Fibroblast of upper back skin (primary cell): Measurements from ENCODE around the gene INHA.

ENCODE experiments used
- DNase-seq: peaks from one replicate; pipeline ENCODE4 v3.0.0-alpha.2; 2013

INHA gene

DNA sequence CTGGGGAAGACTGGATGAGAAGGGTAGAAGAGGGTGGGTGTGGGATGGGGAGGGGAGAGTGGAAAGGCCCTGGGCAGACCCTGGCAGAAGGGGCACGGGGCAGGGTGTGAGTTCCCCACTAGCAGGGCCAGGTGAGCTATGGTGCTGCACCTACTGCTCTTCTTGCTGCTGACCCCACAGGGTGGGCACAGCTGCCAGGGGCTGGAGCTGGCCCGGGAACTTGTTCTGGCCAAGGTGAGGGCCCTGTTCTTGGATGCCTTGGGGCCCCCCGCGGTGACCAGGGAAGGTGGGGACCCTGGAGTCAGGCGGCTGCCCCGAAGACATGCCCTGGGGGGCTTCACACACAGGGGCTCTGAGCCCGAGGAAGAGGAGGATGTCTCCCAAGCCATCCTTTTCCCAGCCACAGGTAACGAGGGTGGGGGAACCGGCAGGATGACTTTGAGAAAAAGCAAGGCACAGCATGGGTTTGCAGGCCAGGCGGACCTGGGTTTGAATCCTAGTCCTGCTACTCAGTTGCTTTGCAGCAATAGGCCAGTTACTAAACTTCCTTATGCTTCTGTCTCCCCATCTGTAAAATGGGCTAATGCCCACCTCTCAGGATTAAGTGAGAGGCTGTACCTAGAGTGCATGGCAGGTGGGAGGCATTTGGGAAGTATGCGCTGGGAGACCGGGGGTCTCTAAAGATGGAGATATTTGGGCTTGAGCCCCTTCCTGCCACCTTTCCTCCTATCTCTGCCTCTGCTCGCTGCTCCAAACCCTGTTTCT lies at the start of gene INHA:
Gene INHA (plus strand): TSS at position 74 of the 765 bp plus-strand sequence. CDS start 65 bp downstream, at position 139.
- DNase-seq, result no peak

- DNase-seq, result peak; percentile 14
Measured at GRCh38 chr2:219523031-219523671, 49.0 kb upstream of the INHA start.

GRCh38 chr2:219524817-219525216 lies 47.3 kb upstream of the INHA start:
- DNase-seq, result no peak

DNA sequence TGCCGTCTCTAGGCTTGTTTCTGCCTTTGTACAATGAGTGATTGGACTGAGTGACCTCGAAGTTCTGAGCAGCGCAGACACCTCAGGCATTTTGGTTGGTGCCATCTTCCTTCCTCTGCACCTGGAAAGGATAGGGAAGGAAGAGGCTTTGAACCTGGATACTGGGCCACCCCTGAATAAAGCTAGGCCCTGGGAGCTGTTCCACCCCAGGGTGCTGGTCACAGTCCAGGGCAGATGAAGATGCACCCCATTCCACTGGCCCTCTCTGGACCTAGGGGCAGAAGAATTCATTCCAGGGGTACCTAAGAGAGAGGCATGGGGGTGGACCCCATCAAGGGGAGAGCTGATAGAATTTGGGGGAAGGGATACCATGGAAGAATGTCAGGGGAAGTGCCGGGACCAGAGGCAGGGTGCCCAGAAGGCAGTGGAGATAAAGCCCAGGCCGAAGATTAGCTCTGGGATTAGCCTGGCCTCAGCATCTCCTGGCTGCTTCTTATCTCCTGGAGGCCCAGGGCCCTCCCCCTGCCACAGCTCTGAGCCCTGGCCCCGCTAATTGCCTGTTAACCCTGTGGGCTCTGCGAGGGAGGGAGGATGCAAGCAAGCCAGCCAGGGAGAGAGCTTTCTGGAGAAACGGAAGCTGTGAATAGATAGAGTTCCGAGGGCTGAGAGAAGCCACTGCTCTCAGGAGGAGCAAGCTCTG lies 46.4 kb upstream of the INHA start:
- no peak for DNase-seq

DNA sequence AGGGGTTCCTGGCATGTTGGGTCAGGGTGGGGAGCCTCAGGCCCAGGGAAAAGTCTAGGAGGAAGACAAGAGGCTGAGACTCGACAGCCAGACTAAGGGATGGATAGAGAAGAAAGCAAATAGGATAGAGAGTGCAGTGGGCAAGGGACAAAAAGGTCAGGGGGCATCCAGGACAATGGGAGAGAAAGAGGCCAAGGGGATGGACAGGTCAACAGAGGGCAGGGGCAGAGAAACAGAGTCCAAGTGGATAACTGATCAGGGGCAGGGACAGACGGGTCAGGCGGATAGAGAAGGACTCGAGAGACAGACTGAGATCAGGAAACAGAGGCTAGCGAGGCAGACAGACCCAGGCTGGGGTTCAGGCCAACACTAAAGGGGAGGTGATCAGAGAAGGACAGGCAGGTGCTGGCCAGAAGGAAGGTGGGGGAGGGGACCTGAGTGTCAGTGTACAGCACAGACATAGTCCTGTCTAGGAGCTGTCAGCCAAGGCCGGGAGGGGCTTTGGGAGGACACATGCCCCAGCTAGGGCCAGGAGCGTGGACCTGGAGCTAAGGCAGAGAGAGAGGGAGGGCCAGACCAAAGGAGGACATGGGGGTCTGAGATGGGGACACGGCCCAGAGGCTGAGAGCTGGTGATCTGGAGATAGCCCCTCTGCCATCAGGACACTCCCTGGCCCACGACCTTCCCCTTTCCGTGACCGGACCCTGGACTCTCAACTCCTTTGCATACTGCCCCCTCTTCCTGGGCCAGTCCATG lies 45.6 kb upstream of the INHA start:
- no peak for DNase-seq

DNA sequence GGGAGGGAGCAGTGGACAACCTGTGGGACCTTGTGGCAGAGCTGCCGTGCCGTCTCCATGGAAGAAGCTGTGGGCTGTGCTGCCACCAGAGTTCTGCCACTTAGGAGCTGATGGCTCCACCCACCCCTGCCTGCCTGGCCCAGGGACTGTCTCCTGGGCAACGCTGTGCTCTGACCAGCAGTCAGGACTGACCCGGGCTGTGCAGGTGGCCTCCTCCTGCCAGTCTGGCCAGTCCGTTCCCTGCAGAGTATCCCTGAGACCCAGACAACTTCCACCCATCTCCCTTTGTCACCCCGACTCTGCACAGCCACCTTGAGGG lies 45.1 kb upstream of the INHA start:
- no peak for DNase-seq

- no peak for DNase-seq
Measured at GRCh38 chr2:219527472-219527871, 44.6 kb upstream of the INHA start.

DNA sequence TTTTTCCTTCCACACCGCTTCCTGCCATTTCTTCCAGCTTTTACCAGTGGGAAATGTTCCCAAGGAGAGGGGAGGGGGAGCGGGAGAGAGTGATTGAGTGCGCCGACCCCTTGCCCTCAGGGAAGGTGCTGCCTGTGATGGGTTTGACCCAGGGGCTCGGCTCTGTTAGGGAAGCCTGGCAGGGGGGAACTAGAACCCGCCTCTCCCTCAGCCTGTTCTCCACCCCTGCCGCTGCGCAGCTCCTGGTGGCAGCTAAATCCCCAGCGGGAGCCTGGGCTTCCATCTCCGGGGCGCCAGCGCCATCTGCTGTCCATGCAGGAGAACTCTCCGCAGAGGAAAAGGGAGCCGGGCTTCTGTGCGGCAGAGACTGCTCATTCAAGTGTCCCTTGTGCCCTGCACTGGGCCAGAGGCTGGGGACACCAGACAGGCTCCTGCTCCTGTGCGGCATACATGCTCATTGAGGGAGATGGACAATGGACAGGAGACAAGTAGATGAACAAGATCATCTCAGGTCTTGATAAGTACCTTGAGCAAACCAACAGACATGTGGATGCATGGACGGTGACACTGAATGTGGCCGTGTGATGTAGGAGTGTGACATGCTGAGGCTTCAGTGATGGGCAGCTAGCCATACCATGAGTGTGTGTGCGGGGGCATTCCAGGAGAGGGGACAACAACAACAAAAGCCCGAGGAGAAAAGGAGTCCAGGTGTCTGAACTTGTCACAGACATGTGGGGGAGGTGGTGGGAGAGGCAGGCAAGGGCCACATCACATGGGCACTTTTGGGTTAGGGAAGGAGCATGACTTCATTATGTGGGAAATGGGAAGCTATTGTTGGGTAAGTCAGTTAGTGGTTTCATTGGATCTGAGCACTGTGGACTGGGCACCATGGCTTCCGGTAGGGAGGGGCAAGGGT lies 41.8 kb upstream of the INHA start:
- DNase-seq, result peak; percentile 82

GRCh38 chr2:219531639-219532377 lies 40.3 kb upstream of the INHA start:
- no peak for DNase-seq

GRCh38 chr2:219532378-219532649 lies 39.8 kb upstream of the INHA start:
- DNase-seq, result no peak

- DNase-seq, result no peak
Measured at GRCh38 chr2:219533930-219534661, 38.0 kb upstream of the INHA start.

GRCh38 chr2:219536425-219536824 lies 35.7 kb upstream of the INHA start:
- no peak for DNase-seq

DNA sequence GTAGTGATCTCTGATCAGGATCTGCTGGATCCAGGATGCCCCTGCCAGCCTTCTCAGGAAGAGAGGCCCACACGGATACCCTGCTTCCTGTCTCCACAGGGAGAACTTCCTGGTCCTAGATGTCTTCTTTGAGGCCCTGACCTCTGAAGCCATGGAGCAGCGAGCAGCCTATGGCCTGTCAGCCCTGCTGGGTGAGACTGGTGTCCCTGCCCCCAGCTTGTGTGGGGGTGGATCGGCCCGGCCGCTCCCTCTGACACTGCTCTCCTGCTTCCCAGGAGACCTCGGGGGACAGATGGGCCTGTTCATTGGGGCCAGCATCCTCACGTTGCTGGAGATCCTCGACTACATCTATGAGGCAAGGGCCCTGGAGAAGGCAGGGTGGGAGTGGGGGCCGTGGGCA lies 35.1 kb upstream of the INHA start:
- DNase-seq, result no peak

- no peak for DNase-seq
Measured at GRCh38 chr2:219537657-219538488, 34.2 kb upstream of the INHA start.

DNA sequence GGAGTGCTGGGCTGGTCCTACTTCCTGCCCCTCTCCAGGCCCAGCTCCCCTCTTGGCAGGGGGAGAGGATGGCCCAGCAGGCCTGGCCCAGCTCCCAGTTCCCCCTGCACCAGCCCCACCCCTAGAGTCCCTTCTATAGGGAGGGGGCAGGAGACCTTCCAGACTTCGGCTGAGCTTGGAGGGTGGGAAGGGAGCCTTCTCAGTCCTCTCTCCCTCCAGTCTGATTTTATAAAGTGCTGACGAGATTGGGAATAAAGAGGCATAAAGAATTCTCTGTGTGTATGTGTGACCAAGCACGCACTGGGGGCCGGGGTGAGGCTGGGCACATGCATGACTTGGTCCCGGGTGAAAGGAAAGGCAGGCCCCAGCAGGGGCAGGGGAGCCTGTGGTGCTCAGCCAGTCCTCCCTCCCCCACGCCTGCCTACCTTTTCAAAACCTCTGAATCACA lies 33.6 kb upstream of the INHA start:
- DNase-seq, result peak; percentile 26

DNA sequence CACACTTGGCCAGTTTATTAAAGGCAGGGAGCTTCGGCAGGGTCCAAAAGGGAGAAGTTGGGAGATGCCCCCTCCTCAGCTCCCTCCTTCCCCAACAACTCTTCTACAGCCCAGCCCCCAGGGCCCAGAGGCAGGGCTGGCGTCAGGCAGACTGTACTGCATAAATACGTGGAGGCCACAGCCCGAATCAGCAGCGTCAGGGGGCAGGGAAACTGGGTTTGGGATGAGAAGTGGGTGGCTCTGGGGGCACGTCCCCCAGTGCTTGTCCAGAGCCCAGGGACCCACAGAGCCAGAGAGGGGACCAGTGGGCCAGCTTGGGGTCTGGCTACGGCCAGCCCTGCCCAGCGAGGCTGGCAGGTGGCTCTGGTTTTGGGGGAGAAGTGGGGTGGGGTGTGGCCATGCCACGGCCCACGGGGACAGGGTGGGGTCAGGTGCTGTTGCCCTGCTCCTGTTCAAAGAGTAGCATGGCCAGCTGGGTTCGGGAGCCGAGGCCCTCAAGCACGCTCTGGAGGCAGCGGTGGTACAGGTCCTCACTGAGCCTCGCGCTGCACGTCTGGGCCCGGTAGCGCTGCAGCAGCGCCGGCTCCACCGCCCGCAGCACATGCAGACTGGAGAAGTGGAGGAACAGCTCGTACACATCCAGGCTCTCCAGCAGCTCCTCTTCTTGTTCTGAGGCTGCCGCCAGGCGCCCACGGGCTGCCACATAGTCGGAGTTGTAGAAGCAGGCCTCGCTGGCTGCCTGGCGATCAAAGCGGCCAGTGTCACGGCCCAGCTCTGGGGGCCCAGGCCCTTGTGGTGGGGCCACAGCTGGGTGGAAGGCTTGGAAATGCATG lies 32.9 kb upstream of the INHA start:
- DNase-seq, result no peak

GRCh38 chr2:219539926-219540678 lies 32.0 kb upstream of the INHA start:
- DNase-seq, result no peak

GRCh38 chr2:219540784-219541504 lies 31.2 kb upstream of the INHA start:
- no peak for DNase-seq
